GM15510 (cell line): ENCODE results near the gene ZNF3.

Experiments
- POLR2A ChIP-seq: IDR thresholded peaks from 3 replicates; pipeline ENCODE4 v1.6.1; 2011; ENCODE audit warnings: borderline replicate concordance; ENCODE audit not compliant: insufficient read length; ENCODE audit errors: extremely low read depth

ZNF3 gene

GRCh38 chr7:100049441-100050291 is 31.9 kb downstream of the ZNF3 start, which contains the start of gene ZSCAN21:
Gene ZSCAN21, plus strand, starts transcription at chr7:100049774. Its CDS starts 7,233 bp downstream, at chr7:100057007.
- TF ChIP-seq POLR2A: peak; percentile 86

- TF ChIP-seq POLR2A: no peak
Measured at GRCh38 chr7:100048680-100049079, 32.8 kb downstream of the ZNF3 start.

GRCh38 chr7:100044718-100045117 is 36.8 kb downstream of the ZNF3 start:
- TF ChIP-seq POLR2A: no peak

- TF ChIP-seq POLR2A: no peak
Measured at GRCh38 chr7:100040575-100040974, 40.9 kb downstream of the ZNF3 start.

GRCh38 chr7:100038326-100038725 is 43.2 kb downstream of the ZNF3 start:
- TF ChIP-seq POLR2A: no peak

GRCh38 chr7:100035876-100036275 is 45.6 kb downstream of the ZNF3 start:
- no peak for TF ChIP-seq POLR2A

- TF ChIP-seq POLR2A: no peak
Measured at GRCh38 chr7:100034871-100035510, 46.5 kb downstream of the ZNF3 start.

GRCh38 chr7:100033526-100033925 is 48.0 kb downstream of the ZNF3 start:
- no peak for TF ChIP-seq POLR2A

GRCh38 chr7:100029596-100029995 is 51.9 kb downstream of the ZNF3 start:
- TF ChIP-seq POLR2A: no peak

GRCh38 chr7:100027197-100027596 is 54.3 kb downstream of the ZNF3 start:
- TF ChIP-seq POLR2A: no peak

- no peak for TF ChIP-seq POLR2A
Measured at GRCh38 chr7:100024020-100024619, 57.4 kb downstream of the ZNF3 start.

GRCh38 chr7:100023526-100023925 is 58.0 kb downstream of the ZNF3 start:
- no peak for TF ChIP-seq POLR2A

GRCh38 chr7:100022621-100023020 is 58.9 kb downstream of the ZNF3 start:
- TF ChIP-seq POLR2A: no peak

GRCh38 chr7:100021297-100021696 is 60.2 kb downstream of the ZNF3 start:
- TF ChIP-seq POLR2A: no peak
